DMS53 (cell line): ENCODE measurements around the gene BCL6B.
"Not testable (repeated sequence)": the region's sequence is repeated elsewhere in the genome, so short reads cannot be mapped to it uniquely, and the experiment has no call there.

ENCODE experiments used
- DNase-seq: peaks from one replicate; lab custom pipeline; 2025; lab: John Stamatoyannopoulos, UW

The BCL6B gene

GRCh38 chr17:7022781-7023571 lies at the start of gene BCL6B:
Gene BCL6B, plus strand, starts transcription at chr17:7023050. Its CDS starts 622 bp downstream, at chr17:7023672.
- DNase-seq, result no peak

GRCh38 chr17:6979440-6979839 lies 43.4 kb upstream of the BCL6B start:
- not testable (repeated sequence) for DNase-seq

GRCh38 chr17:6981426-6981825 lies 41.4 kb upstream of the BCL6B start:
- DNase-seq, result no peak

- no peak for DNase-seq
These were observed 37.6 kb upstream of the BCL6B start for GRCh38 chr17:6985266-6985665.

- DNase-seq, result no peak
These were observed 36.2 kb upstream of the BCL6B start for GRCh38 chr17:6986676-6987075.

GRCh38 chr17:6989779-6990178 lies 33.1 kb upstream of the BCL6B start:
- DNase-seq, result no peak

GRCh38 chr17:6993613-6994056 lies 29.2 kb upstream of the BCL6B start:
- DNase-seq, result not testable (repeated sequence)

GRCh38 chr17:6994118-6994598 lies 28.7 kb upstream of the BCL6B start:
- no peak for DNase-seq

GRCh38 chr17:6994666-6995256 lies 28.1 kb upstream of the BCL6B start:
- DNase-seq, result no peak

GRCh38 chr17:6995500-6996255 lies 27.2 kb upstream of the BCL6B start, which contains the start of gene ALOX12:
Gene ALOX12, plus strand, starts transcription at chr17:6996049. Its CDS starts 69 bp downstream, at chr17:6996118.
- DNase-seq, result no peak

GRCh38 chr17:6996256-6997011 lies 26.4 kb upstream of the BCL6B start:
- DNase-seq, result peak; percentile 52

- DNase-seq, result no peak
These were observed 25.7 kb upstream of the BCL6B start for GRCh38 chr17:6997171-6997570.

GRCh38 chr17:6998855-6999508 lies 23.9 kb upstream of the BCL6B start:
- DNase-seq, result no peak

GRCh38 chr17:7001318-7001961 lies 21.4 kb upstream of the BCL6B start:
- DNase-seq, result peak; percentile 58

GRCh38 chr17:7002288-7003047 lies 20.4 kb upstream of the BCL6B start:
- DNase-seq, result no peak

GRCh38 chr17:7003745-7004144 lies 19.1 kb upstream of the BCL6B start:
- DNase-seq, result no peak

GRCh38 chr17:7004398-7005253 lies 18.2 kb upstream of the BCL6B start:
- peak; percentile 94 for DNase-seq

GRCh38 chr17:7005716-7006115 lies 17.1 kb upstream of the BCL6B start:
- DNase-seq, result no peak

GRCh38 chr17:7007143-7007542 lies 15.7 kb upstream of the BCL6B start:
- no peak for DNase-seq
